DND-41 (cell line): ENCODE measurements around the gene CELF5.

Experiments
- ATAC-seq: fragments of 200-7000 bp; cut with Tn5 transposase; 3 replicates; pipeline ENCODE4 v1.9.1; 2021; ENCODE audit warnings: low read depth; ENCODE audit not compliant: insufficient read depth
- DNase-seq: peaks from one replicate; pipeline ENCODE4 v3.0.0-alpha.2; 2020
- H2AFZ ChIP-seq: 2 replicates; pipeline ENCODE4 v1.6.0; 2012; ENCODE audit warnings: low read depth, low read length
- H3K27ac ChIP-seq: 2 replicates; pipeline ENCODE4 v1.5.1; 2012; ENCODE audit warnings: low read length, inconsistent platforms
- H3K27me3 ChIP-seq: fragments of 200-600 bp; sonication (generic); 2 replicates; pipeline ENCODE4 v1.6.0; 2012; ENCODE audit warnings: low read length, mild to moderate bottlenecking, inconsistent platforms; ENCODE audit not compliant: insufficient read depth, poor library complexity
- H3K36me3 ChIP-seq: 2 replicates; pipeline ENCODE4 v1.5.1; 2012; ENCODE audit warnings: low read length, inconsistent platforms; ENCODE audit not compliant: insufficient read depth
- H3K4me1 ChIP-seq: 2 replicates; pipeline ENCODE4 v1.5.1; 2012; ENCODE audit warnings: mild to moderate bottlenecking, low read length; ENCODE audit not compliant: insufficient read depth
- H3K4me2 ChIP-seq: 2 replicates; pipeline ENCODE4 v1.6.0; 2012; ENCODE audit warnings: mild to moderate bottlenecking, moderate library complexity, low read length, inconsistent platforms; ENCODE audit not compliant: insufficient read depth
- H3K4me3 ChIP-seq, 2 experiments: fragments of 200-600 bp in 1 of 2; shearing (Covaris generic) in 1 of 2; 2 replicates each; pipeline ENCODE4 v1.5.1; 2012 to 2016; ENCODE audit warnings: inconsistent platforms in 2 of 2, low read length in 2 of 2, mild to moderate bottlenecking in 2 of 2, low read depth in 1 of 2, moderate library complexity in 1 of 2
- H3K79me2 ChIP-seq: 2 replicates; pipeline ENCODE4 v1.6.0; 2012; ENCODE audit warnings: low read length, inconsistent platforms; ENCODE audit not compliant: insufficient read depth
- H3K9ac ChIP-seq: 2 replicates; pipeline ENCODE4 v1.6.0; 2012; ENCODE audit warnings: low read depth, mild to moderate bottlenecking, inconsistent platforms, low read length, moderate library complexity
- H3K9me3 ChIP-seq: 2 replicates; pipeline ENCODE4 v1.5.1; 2012; ENCODE audit warnings: low read length, moderate library complexity, mild to moderate bottlenecking, inconsistent platforms; ENCODE audit not compliant: insufficient read depth, severe bottlenecking
- H4K20me1 ChIP-seq: 2 replicates; pipeline ENCODE4 v1.6.0; 2012; ENCODE audit warnings: low read length; ENCODE audit not compliant: insufficient read depth
- EZH2 ChIP-seq: IDR thresholded peaks from 3 replicates; pipeline ENCODE4 v1.6.1; 2012; ENCODE audit warnings: borderline replicate concordance, low read depth, mild to moderate bottlenecking, moderate library complexity, low read length, inconsistent platforms; ENCODE audit not compliant: severe bottlenecking
- TF ChIP-seq, protein P1 (sequence below): IDR thresholded peaks from 2 replicates; pipeline ENCODE4 v1.5.1; 2012; ENCODE audit warnings: borderline replicate concordance, low read length, moderate library complexity, mild to moderate bottlenecking; ENCODE audit not compliant: poor library complexity, severe bottlenecking; ENCODE audit errors: extremely low read depth

The CELF5 gene

DNA sequence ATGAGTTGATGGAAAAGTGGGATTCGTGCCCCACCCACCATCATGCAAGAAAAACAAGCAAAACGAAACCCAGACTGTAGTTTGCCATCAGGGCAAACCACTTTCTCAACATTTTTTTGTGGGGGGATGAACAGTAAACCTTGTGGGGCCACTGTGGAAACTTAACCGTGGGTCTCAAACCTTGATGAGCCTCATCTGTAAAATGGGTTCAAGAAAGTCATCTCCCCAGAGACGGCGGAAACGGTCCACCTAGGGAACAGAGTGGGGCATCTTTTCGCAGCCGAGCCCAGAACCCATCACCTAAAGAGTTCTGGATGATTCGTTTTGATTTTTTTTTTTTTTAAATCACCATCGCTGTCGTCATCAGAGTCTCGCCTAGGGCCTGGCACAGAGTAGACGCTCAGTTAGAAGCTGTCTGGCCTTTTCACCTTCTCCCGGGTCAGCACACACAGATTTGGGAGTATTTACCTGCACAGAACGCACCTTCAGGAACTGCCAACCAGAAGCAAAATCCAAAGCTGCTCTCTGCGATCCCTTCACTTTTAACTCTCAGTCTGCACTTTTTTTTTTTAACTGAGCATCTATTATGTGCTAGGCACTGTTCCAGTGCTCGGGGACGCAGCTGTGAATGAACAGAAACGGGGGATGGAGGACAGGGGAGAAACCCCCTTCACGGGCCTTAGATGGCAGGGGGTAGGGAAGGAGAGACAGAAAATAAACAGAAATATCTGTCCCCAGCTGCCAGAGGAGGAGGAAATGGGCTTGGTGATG lies 69.8 kb downstream of the CELF5 start:
- H3K4me2 ChIP-seq, result no peak overlapping the region

DNA sequence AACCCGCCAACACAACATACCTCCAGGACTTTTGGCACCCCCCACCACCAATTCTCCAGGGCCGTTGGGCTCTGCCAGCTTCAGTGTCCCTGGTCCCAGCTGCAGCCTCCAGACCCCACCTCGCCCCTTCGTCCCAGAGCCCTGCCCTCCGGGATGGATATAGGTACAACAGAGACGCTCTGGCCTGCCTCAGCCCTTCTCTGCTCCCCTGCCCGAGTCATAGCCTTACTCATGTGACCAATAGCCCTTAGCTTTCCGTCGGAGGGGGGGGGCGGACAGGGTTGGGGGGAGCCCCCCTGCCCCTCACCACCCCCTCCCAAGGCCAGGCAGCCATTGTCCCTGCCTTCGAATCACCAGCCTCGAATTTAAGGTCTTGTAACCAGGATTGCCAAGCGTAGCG lies 71.1 kb downstream of the CELF5 start:
- H2AFZ ChIP-seq, result no peak overlapping the region
- TF ChIP-seq EZH2, result no peak
- TF ChIP-seq, protein P1, sequence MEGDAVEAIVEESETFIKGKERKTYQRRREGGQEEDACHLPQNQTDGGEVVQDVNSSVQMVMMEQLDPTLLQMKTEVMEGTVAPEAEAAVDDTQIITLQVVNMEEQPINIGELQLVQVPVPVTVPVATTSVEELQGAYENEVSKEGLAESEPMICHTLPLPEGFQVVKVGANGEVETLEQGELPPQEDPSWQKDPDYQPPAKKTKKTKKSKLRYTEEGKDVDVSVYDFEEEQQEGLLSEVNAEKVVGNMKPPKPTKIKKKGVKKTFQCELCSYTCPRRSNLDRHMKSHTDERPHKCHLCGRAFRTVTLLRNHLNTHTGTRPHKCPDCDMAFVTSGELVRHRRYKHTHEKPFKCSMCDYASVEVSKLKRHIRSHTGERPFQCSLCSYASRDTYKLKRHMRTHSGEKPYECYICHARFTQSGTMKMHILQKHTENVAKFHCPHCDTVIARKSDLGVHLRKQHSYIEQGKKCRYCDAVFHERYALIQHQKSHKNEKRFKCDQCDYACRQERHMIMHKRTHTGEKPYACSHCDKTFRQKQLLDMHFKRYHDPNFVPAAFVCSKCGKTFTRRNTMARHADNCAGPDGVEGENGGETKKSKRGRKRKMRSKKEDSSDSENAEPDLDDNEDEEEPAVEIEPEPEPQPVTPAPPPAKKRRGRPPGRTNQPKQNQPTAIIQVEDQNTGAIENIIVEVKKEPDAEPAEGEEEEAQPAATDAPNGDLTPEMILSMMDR, result no peak

More for the DNA sequence above, 69.8 kb downstream of the CELF5 start:
- no peak overlapping the region for H2AFZ ChIP-seq
- no peaks in the 10 kb centered on the region for H3K4me1 ChIP-seq
- no peak overlapping the region for H3K9ac ChIP-seq
- no peaks in the 10 kb centered on the region for H3K27me3 ChIP-seq
- no peaks in the 10 kb centered on the region for H3K79me2 ChIP-seq
- no peak overlapping the region for H3K27ac ChIP-seq
- TF ChIP-seq, protein P1, result no peak
- TF ChIP-seq EZH2, result no peak
- no peak for DNase-seq
- H3K36me3 ChIP-seq, result no peaks in the 10 kb centered on the region
- H3K4me3 ChIP-seq, result no peak overlapping the region
- no peaks in the 10 kb centered on the region for H3K9me3 ChIP-seq
- no peak for ATAC-seq
- H4K20me1 ChIP-seq, result no peaks in the 10 kb centered on the region

DNA sequence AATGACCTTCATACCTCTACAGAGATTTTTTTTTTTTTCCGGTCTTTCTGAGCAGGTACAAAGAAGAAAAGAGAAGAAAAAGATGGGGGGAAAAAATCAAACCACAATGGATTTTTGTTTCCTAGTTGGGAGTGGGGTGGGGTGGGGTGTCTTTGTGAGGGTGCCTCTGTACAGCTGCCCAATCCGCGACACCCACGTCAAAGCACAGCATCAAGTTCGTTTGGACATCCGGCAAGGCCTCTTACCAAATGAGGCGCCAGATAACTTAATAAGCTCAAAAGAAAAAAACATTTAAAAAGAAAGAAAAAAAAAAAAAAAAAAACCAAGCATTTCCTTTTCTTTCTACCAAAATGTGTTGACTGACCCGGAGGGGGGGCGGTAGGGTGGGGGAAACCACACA lies 71.6 kb downstream of the CELF5 start:
- H3K9ac ChIP-seq, result no peak overlapping the region
- H2AFZ ChIP-seq, result no peak overlapping the region
- no peak overlapping the region for H3K4me3 ChIP-seq
- DNase-seq (no peak), ATAC-seq (no peak)
- H3K79me2 ChIP-seq, result no peaks in the 10 kb centered on the region
- H3K9me3 ChIP-seq, result no peaks in the 10 kb centered on the region
- no peaks in the 10 kb centered on the region for H3K36me3 ChIP-seq
- TF ChIP-seq, protein P1, result no peak
- TF ChIP-seq EZH2, result no peak
- no peaks in the 10 kb centered on the region for H4K20me1 ChIP-seq
- no peaks in the 10 kb centered on the region for H3K27me3 ChIP-seq
- H3K4me1 ChIP-seq, result no peaks in the 10 kb centered on the region
- H3K4me2 ChIP-seq, result no peak overlapping the region
- no peak overlapping the region for H3K27ac ChIP-seq

More for the DNA sequence above, 71.1 kb downstream of the CELF5 start:
- Histone ChIP-seq H3K4me3 (no peak overlapping the region), H3K9me3 (no peaks in the 10 kb centered on the region), H3K36me3 (no peaks in the 10 kb centered on the region), H3K4me1 (no peaks in the 10 kb centered on the region), H3K4me2 (no peak overlapping the region), H3K27ac (no peak overlapping the region), H4K20me1 (no peaks in the 10 kb centered on the region), H3K9ac (no peak overlapping the region), H3K79me2 (no peaks in the 10 kb centered on the region), H3K27me3 (no peaks in the 10 kb centered on the region)
- DNase-seq (no peak), ATAC-seq (no peak)
